GM21723 (cell line): ENCODE results near the gene VPS35L.

Experiments
- ATAC-seq: cut with Tn5 transposase; IDR thresholded peaks from one replicate; pipeline ENCODE4 v1.9.1; 2021; ENCODE audit warnings: mild to moderate bottlenecking, moderate library complexity; ENCODE audit not compliant: unreplicated experiment

The VPS35L gene

DNA sequence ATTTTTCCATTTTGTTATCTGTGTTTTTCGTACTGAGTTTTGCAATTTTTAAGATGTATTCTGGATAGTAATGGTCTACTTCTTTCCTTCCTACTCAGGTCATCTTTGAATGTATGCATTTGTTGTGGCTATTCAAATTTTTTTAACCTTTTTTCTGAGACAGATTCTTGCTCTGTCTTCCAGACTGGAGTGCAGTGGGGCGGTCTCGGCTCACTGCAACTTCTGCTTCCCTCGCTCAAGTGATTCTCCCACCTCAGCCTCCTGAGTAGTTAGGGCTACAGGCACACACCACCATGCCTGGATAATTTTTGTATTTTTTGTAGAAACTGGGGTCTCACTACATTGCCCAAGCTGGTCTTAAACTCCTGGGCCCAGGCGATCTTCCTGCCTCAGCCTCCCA lies 33.6 kb downstream of the VPS35L start:
- ATAC-seq, result no peak

DNA sequence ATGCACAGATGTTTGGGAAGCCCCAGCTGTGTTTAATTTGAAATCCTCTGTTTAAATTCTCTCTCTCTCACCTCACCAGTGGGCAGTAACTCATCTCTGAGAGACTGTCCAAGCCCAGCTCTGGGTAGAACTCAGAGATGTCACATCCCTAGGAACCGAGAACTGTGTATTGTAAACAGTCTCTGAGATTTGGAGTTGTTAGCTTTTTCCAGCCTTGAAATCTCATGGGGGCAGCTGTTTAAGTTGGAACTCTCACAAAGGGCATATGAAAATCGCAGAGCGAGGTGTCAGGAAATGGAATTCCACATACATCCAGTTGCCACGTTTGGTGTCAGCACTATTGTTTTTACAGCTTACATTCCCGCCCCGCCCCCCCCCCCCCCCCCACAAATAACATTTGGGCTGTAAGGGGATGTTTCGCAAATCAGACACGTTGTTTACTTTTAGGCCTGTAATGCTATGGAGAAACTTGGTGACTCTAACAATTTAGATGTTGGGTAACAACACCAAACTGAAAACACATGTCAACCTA lies 34.3 kb downstream of the VPS35L start:
- no peak for ATAC-seq

DNA sequence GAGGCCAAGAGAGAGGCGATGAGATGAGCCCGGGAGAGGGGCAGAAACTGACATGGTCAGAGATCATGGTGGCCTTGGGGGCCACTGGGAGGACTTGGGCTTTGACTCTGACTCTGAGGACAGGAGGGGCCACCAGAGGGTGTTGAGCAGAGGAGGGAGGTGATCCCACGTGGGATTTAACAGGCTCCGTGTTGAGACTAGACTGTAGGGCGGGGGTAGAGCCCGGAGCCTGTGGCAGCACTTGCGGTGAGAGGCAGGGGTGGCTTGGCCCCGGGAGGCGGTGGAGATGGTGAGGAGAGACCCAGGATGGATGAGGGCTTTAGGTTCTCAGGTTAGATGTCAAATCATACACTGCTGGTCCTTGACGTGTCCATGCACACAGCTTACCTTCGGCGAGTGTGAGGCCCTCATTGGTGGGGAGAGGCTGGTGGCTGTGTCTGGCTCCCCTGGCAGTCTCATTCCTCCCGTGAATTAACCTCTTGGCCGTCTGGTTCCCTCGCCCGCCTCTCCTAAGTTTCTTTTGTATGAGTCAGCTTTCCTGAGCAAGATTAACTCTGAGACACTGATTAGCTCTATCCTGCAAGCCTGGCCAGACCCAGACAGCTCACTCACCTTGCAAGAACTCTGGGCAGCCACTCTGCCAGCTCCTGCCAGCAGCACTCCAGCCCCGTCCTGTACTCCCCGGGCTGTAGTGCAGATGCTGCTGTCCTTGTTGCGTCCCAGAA lies 39.7 kb downstream of the VPS35L start:
- ATAC-seq, result no peak

DNA sequence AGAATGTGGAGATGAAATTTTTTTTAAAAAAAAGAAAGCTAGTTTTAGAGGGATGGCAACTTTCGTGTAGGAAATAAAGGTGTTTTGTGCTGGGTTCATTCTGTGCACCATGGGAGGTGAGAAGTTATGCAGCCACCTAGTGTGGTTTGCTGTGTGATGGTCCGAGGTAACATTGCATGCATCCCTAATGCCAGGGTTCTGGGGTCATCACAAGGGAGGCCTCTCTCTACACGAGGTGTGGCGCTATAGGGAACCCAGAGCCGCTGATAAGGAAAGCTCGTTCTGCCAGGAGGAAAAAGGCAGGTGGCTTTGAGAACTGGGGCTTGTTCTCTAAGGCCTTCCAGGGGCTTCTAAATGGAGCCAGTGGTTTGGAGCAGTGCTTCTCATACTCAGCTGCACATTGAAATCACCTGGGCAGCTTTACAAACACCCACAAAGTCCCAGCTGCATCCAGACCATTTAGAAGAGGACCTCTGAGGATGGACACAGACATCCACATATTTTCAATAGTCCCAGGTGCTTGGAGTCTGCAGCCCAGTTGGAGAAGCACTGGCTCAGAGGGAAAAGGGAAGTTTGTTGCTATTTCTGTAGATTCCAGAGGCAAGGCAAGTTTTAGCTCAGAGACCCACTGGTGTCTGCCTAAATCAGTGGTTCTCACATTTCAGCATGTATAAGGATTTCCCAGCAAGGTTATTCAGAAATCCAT lies 43.5 kb downstream of the VPS35L start:
- ATAC-seq, result no peak

DNA sequence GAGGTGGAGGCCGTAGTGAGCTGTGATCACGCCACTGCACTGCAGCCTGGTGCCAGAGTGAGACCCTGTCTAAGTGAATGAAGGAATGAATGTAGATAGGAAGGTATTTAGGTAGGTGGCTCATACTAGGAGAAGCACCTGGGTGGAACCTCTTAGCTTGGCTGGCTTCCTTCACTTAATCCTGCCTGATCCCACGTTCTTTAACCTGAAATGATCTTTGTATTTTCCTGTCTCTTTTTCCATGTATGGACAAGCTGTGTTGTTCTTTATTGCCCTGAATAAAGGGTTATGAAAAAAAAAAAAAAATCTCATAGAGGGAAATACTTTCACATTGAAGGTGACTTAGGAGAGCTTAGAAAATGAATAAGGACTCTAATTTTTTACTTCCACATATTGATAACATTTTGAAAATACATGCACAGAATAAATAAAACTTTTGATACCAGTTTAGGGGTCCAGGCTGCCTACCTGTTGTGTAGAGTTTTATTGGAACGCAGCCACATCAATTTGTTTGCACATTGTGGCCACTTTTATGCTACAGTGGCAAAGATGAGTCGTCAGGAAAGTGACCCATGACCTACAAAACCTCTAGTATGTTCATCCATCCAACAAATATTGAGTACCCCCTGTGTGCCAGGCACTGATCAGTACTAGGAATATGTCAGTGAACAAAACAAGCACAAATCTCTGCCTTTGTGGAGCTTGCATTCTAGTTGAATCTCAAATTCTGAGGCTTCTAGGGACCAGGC lies 44.6 kb downstream of the VPS35L start:
- no peak for ATAC-seq

DNA sequence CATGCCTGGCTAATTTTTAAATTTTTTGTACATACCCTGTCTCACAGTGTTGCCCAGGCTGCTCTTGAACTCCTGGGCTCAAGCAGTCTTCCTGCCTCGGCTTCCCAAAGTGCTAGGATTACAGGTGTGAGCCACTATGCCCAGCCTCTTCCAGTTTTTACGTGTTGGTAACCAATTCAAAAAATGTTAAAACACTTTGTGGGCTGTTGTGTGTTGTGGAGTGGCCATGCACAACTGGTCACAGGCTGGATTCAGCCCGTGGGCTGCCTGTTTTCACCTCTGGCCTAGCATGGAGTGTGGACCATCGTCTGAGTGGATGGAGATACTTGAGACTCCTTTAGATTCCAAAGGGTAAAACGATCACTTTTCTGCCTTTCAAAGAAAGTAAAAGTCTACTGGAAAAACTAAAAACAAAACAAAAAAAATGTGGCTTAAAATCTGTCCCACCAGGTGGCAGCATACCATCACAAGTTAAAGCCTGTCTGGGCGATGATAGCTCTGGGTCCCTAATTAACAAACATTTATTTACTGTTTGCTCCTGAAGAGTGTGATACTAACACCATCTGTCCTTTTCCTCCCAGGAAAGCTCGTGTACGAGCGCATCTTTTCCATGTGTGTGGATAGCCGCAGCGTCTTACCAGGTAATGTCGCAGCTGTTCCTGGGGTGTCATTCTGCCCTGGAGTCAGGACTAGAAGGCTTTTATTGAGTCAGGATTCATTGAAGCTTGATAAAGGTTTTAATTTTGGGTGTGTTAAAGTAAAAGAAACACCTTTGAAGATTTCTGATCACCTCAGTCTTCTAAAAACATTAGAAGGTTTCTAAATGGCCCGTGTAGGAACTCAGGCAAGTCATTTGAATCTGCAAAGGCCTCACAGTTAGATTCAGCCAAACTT lies 45.8 kb downstream of the VPS35L start:
- ATAC-seq, result no peak

DNA sequence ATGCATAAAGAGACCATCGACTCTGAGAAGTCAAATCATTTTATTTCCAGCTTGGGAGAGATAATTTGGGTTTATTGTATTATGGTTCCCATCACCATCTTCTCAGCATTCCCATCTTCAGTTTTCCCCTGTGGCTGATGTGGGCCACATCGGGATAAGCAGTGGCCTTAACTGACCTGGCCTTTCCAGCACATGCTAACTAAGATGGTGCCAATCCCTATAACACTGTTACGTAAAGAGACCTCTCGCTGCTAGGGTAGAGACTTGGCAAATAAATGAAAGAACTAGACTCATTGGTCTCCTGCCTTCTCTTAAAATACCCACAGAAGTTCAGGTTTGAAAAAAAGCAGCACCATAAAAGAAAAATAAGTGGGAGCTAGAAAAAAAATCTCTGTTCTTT lies 49.4 kb downstream of the VPS35L start:
- ATAC-seq, result no peak

DNA sequence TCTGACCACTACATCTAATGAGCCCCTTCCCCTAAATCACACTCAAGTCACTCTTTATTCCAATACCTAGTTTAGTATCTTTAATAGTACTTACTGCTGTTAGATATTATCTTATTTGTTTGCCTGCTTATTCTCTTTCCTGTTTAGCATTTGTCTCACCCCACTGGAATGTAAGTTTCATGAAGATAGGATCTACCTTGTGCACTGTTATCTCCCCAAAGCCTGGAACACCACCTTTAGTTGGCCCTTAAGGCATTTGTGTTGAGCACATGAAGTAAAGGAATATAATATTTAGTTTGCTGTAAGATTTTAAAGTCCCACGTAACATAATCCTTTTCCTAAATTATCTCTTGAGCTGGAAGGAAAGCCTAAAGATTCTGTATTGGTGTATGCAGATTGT lies 50.2 kb downstream of the VPS35L start:
- no peak for ATAC-seq

DNA sequence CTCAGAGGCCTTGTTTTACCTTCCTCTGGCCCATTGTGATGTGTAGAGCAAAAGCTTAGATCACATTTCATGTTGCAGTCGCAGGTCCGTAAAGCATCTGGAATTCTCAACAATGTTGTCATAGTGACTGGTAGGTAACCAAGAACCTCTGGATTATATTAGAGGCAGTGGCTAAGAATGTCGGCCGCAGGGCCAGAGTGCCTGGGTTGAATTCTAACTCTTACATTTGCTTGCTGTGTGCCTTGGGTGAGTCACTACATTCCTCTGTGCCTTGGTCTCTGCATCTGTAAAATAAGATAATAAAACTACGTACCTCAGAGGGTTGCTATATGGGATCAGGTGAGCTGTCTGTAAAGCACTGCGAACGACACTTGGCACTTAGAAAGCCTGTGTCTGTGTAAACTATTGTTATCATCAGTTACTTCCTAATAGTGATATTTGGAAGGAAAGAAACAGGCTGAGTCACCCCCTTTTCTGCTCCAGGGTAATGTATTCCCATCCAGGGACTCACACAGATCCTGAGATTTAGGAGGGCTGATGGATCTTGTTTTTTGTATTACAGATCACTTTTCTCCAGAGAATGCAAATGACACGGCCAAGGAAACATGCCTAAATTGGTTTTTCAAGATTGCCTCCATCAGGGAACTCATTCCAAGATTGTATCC lies 52.2 kb downstream of the VPS35L start:
- ATAC-seq, result no peak

DNA sequence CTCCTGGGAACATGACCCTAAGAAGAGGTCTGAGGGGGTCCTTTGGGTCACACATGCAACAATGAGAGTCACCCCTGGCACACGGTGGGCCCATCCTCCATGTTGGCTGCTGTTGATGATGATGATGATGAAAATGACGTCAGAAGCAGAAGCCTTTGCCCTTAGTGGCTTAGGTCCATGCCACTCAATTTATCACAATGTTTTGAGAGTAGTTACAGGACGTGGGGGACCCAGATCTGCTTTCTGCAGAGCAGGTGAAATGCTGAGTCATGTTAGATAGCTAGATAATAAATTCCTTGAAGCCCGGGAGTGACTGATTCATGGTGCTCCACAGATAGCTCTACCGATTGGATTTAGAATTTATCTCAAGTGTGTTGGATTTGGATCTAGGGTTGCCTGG lies 53.9 kb downstream of the VPS35L start:
- no peak for ATAC-seq

DNA sequence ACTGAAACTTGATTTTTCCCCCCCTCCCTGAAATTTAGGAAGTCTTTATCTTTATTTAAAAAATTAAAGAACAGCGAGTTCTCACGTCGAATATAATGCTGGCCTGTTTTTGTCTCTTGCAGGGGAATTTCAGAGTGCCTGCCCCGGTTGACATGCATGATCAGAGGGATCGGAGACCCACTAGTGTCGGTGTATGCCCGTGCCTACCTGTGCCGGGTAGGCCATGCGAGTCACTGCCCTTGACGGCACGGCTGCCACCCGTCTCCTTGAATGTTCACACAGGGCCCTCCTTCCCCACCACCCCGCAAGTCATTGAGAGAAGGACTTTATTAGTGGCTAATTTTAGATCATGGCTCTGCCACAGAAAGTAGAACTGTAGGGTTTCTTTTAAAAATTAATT lies 54.7 kb downstream of the VPS35L start:
- no peak for ATAC-seq

DNA sequence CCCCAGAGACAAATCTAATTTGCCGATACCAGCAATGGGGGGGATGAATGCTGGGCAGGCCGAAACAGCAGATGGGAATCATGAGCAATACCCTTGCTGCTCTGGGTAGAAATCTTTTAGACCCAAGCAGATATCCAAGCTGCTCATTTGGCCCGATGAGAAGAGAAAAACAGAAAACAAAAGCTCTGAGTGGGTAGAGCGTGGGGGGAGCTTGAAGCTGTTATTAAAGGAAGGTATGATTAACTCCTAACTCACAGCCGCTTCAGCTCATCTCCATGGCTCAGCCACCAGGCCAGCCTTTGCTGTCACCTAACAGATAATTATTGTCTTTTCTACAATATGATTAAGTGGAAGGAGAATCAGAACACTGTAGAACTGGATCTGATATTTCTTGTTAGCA lies 58.3 kb downstream of the VPS35L start:
- no peak for ATAC-seq

DNA sequence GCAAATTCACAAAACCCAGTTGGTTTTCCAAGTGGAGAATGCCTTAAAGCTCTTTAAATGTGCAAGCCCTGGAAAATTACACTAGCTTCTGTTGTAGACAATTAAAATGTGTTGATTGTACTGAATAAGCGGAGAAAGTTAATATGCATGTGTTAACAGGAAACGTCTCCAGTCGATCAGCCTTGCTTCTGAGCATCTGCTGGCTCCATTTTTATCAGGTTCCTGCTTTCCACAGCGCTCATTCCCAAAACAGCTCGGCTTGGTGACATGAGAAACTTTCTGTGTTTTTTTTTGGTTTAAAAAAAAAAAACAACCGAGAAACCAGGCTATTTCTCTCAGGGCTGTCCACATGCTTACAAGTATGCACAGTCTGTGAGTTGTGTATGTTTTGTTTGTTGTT lies 60.7 kb downstream of the VPS35L start:
- ATAC-seq, result no peak

DNA sequence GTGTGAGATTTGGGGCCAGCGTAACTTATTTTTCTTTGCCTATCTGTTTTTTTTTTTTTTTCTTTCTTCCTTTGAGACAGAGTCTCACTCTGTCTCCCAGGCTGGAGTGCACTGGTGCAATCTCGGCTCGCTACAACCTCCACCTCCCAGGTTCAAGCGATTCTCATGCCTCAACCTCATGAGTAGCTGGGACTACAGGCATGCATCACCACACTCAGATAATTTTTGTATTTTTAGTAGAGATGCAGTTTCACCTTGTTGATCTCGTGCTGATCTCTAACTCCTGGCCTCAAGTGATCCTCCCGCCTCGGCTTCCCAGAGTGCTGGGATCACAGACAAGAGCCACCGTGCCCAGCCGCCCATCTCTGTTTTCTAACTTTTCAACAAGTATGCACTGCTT lies 63.4 kb downstream of the VPS35L start:
- no peak for ATAC-seq

DNA sequence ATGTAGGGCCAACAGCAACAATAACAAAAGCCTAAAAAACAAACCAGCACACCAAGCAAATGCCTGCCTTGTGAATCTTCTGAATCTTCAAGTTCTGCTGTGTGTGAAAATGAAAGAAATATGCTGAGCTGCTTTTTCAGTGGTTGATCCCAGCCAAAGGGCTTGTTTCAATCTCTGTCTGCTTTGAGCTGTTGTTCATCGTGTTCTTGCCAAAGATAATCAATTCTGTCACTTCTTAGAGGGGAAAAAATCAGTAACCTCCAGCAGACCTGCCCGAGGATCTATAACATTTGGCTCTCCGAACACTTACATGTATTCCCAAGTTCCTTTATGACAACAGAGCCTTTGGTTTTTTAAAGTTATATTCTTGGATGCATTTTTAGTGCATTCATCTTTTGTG lies 65.9 kb downstream of the VPS35L start:
- no peak for ATAC-seq

DNA sequence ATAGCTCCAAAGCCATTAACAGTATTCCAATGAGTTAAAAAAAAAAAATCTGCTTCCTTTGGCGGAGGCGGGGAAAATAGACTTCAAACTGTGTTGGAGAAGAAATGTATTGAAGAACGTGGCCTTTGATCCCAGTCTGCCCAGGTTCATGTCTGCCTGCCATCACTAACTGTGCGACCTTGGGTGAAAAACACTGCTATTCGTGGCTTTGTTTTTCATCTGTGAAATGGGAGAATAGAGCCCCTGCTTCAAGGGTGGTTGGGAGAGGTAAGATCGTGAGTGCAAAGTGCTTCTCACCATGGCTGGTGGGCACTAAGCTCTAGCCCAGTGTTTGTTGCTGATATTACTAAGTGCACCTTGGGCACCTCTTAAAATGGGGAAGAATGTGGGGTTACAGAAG lies 69.5 kb downstream of the VPS35L start:
- no peak for ATAC-seq

DNA sequence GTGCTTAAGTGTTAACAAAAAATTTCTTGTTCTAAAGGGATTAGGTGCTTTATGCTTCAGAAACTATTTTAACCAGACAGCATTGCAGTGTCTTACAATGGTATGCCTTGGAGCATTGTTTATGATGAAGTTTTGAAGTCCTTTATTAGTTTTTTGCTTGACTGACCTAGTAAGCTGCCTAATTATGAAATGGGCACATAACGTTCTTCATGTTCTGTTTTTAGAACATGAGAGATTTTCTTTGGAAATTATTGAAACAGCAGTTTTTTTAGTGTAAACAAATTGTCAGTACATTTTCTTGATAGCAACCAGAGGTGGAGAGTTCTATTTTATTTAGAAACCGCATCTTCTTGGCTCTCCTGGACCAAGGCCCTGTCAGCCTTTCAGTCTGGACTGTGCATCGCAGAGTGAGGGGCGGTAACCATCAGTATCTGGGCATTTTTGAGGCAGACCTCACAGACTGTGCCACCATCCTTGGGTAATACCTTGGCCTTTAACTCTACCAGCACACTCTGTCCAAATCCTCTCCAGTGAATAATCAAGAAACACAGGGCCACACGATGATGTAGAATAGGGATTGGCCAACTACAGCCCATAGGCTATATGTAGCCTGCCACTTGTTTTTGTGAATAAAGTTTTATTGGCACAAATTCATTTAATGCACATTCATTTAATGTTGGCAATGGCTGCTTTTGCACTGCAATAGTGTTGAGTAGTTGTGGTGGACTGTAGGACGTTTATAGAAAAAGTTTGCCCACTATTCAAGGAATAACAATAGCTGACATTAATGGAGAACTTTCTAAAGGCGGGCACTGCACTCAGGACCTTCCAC lies 81.1 kb downstream of the VPS35L start:
- no peak for ATAC-seq

DNA sequence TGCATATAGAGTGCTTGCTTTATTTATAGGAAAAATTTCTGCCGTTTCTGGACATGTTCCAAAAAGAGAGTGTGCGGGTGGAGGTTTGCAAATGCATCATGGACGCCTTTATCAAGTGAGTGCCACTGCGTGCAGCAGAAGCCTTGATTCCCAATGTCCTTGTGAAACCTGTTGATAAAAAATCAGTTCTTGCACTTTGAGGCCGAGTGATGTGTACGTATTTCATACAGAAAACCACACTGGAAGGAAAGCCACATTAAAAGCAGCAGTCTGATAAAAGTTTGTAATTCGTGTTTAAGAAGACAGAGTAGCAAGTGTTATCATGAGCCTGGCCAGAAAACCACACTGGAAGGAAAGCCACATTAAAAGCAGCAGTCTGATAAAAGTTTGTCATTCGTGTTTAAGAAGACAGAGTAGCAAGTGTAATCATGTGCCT lies 84.5 kb downstream of the VPS35L start:
- ATAC-seq, result no peak

DNA sequence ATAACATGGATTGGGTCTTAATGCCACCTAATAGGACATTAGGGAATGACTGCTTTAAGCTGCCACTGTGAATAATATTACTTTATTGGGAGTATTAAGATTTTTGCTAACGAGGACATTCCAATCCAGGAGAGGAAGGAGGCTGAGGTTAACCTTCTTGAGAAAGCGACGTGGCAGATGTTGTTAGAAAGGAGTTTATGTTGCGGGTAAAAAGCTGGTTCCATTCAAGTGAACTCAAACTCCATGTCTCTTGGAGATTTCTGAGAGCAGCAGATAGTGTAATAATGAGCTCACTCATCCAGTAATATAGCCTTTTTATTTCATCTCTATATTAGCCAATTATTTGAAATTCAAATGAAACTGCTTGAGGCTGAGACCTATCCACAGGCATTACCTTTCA lies 87.0 kb downstream of the VPS35L start:
- ATAC-seq, result no peak
